Omental fat pad (tissue), 4 donors: Measurements from ENCODE around the gene SETD5. TPM values are rescaled to one million over a fixed set of nuclear protein-coding genes. Genes with fewer than 3 reads are reported as not detected.

Experiments used
- ATAC-seq: fragments of 150-250 bp; one replicate; pipeline ENCODE4 v1.9.1; 2016; ENCODE audit warnings: mild to moderate bottlenecking, moderate library complexity; ENCODE audit not compliant: low FRiP score
- DNase-seq: peaks from one replicate; pipeline ENCODE4 v3.0.0-alpha.2; 2019; ENCODE audit warnings: low spot score
- CTCF ChIP-seq, 3 donors: fragments of 450-650 bp; IDR thresholded peaks; one replicate each; pipeline ENCODE4 v1.5.1; 2016 to 2017; ENCODE audit warnings: antibody characterized with exemption in 3 of 3, mild to moderate bottlenecking in 3 of 3, moderate library complexity in 2 of 3
- total RNA-seq, 4 donors: library from RNA; depleted of rRNA; stranded (reverse); fragments of >200 nt; gene quantifications; one replicate each; pipeline ENCODE4 v1.1.0, GENCODE V29; 2016

The SETD5 gene
- total RNA-seq, 4 donors from 2014 or later: 86.4 to 120 (median 99.3) TPM

GRCh38 chr3:9362731-9363530 lies 34.5 kb upstream of the SETD5 start, which contains the start of gene THUMPD3:
THUMPD3 (plus strand) TSS chr3:9363054; CDS start chr3:9365069, 2,015 bp downstream.
- DNase-seq (peak; percentile 76), ATAC-seq (peak; percentile 98)
- no peak for TF ChIP-seq CTCF (IDR thresholded peaks at IDR 0.05)

- TF ChIP-seq CTCF (IDR thresholded peaks at IDR 0.05): no peak
- no peak for ATAC-seq
- no peak for DNase-seq
Measured at GRCh38 chr3:9369508-9369907, 27.9 kb upstream of the SETD5 start.

- no peak for DNase-seq
- TF ChIP-seq CTCF (IDR thresholded peaks at IDR 0.05): no peak
- no peak for ATAC-seq
Measured at GRCh38 chr3:9373465-9373864, 23.9 kb upstream of the SETD5 start.

GRCh38 chr3:9377981-9378380 lies 19.4 kb upstream of the SETD5 start:
- ATAC-seq (no peak), DNase-seq (no peak)
- TF ChIP-seq CTCF (IDR thresholded peaks at IDR 0.05): no peak

GRCh38 chr3:9379327-9379726 lies 18.1 kb upstream of the SETD5 start:
- no peak for ATAC-seq
- no peak for DNase-seq
- TF ChIP-seq CTCF (IDR thresholded peaks at IDR 0.05): no peak

GRCh38 chr3:9380014-9380413 lies 17.4 kb upstream of the SETD5 start:
- ATAC-seq (no peak), DNase-seq (no peak)
- no peak for TF ChIP-seq CTCF (IDR thresholded peaks at IDR 0.05)
